ENCODE data around the gene MAP3K13.
"Not testable (repeated sequence)": the region's sequence is repeated elsewhere in the genome, so short reads cannot be mapped to it uniquely, and the experiment has no call there.

DNA sequence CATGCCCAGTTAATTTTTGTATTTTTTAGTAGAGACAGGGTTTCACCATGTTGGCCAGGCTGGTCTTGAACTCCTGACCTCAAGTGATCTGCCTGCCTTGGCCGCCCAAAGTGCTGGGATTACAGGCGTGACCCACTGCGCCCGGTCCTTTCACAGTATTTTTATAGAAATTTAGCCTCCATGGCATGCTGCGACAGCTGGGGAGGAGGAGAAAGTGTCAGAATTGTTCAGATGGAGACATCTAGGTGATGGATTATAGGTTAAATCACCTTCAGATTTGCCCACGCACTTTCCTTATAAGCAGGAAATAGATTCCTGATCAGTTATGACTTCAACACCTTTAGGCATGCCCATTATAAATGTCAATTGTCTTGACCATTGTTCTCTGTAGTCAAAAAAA is 7.4 kb downstream of the MAP3K13 start:
- TF ChIP-seq, protein P1, sequence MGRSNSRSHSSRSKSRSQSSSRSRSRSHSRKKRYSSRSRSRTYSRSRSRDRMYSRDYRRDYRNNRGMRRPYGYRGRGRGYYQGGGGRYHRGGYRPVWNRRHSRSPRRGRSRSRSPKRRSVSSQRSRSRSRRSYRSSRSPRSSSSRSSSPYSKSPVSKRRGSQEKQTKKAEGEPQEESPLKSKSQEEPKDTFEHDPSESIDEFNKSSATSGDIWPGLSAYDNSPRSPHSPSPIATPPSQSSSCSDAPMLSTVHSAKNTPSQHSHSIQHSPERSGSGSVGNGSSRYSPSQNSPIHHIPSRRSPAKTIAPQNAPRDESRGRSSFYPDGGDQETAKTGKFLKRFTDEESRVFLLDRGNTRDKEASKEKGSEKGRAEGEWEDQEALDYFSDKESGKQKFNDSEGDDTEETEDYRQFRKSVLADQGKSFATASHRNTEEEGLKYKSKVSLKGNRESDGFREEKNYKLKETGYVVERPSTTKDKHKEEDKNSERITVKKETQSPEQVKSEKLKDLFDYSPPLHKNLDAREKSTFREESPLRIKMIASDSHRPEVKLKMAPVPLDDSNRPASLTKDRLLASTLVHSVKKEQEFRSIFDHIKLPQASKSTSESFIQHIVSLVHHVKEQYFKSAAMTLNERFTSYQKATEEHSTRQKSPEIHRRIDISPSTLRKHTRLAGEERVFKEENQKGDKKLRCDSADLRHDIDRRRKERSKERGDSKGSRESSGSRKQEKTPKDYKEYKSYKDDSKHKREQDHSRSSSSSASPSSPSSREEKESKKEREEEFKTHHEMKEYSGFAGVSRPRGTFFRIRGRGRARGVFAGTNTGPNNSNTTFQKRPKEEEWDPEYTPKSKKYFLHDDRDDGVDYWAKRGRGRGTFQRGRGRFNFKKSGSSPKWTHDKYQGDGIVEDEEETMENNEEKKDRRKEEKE (IDR thresholded peaks at IDR 0.05) = not testable (repeated sequence)
- not testable (repeated sequence) for TF ChIP-seq ZNF619, ZFP62 (CRISPR knock-in tag; IDR thresholded peaks at IDR 0.05)

Measured in HepG2 (cell line).